K562 (cell line): ENCODE data around the gene EVL. TPM values are rescaled to one million over a fixed set of nuclear protein-coding genes. Genes with fewer than 3 reads are reported as not detected.

ENCODE experiments used
- ATAC-seq: fragments of 200-7000 bp; cut with Tn5 transposase; 3 replicates; pipeline ENCODE4 v1.9.1; 2020; ENCODE audit warnings: moderate library complexity
- BruUV-seq: library from RNA; stranded (reverse); fragments of 400-500 nt; replicated peaks from 2 replicates; lab custom pipeline; 2021; lab: Mats Ljungman, UMichigan
- CTCF ChIA-PET: fragments of 300-600 bp; formaldehyde crosslinking; extraction: SDS; loops from one replicate; lab custom pipeline; 2021; ENCODE audit warnings: low intra/inter-chr PET ratio; lab: Yijun Ruan, JAX
- POLR2A ChIA-PET: fragments of 300-600, 350-650 bp; sonication (Branson Sonifier 250); formaldehyde crosslinking; extraction: SDS; loops from one replicate; lab custom pipeline; 2021; ENCODE audit warnings: antibody characterized with exemption, inconsistent platforms; lab: Yijun Ruan, JAX
- DNase-seq, 4 experiments: peaks; one replicate each; pipeline versions ENCODE4 v3.0.0 to v3.0.0-alpha.2; 2011 to 2018; ENCODE audit warnings: low spot score in 3 of 4, mixed read lengths in 3 of 4; ENCODE audit errors: extremely low read depth in 1 of 4
- FAIRE-seq: peaks from 2 replicates; lab custom pipeline; 2011; peaks lifted over from hg19 to GRCh38; lab: Jason Lieb, UNC
- H2AFZ ChIP-seq: 2 replicates; pipeline ENCODE4 v1.6.0; 2011; ENCODE audit warnings: low read depth, low read length, control low read depth, inconsistent platforms
- H3K27ac ChIP-seq: fragments of 200-600 bp; 3 replicates; pipeline ENCODE4 v1.8.0; 2011; ENCODE audit warnings: low read depth, mild to moderate bottlenecking, control low read depth, inconsistent platforms, low read length, moderate library complexity, mixed read lengths; ENCODE audit errors: extremely low read depth
- H3K27me3 ChIP-seq, 2 experiments: fragments of 300-600 bp in 1 of 2; 2 replicates in 1 of 2; 3 replicates in 1 of 2; pipeline versions ENCODE4 v1.6.0 to v1.8.0; 2011; ENCODE audit warnings: inconsistent platforms in 2 of 2, low read length in 2 of 2, mild to moderate bottlenecking in 1 of 2, mixed read lengths in 1 of 2, moderate library complexity in 1 of 2; ENCODE audit not compliant: control insufficient read depth in 2 of 2, insufficient read depth in 2 of 2
- H3K36me3 ChIP-seq: fragments of 300-600 bp; 3 replicates; pipeline ENCODE4 v1.8.0; 2011; ENCODE audit warnings: mild to moderate bottlenecking, low read length, inconsistent platforms; ENCODE audit not compliant: control insufficient read depth, insufficient read depth
- H3K4me1 ChIP-seq, 2 experiments: fragments of 200-600 bp in 1 of 2; replicated peaks in 1 of 2; 2 replicates in 1 of 2; 3 replicates in 1 of 2; pipeline versions ENCODE4 v1.5.1 to v1.8.0; 2011; ENCODE audit warnings: inconsistent platforms in 2 of 2, low read length in 2 of 2, mild to moderate bottlenecking in 1 of 2, mixed read lengths in 1 of 2, moderate library complexity in 1 of 2; ENCODE audit not compliant: control insufficient read depth in 2 of 2, insufficient read depth in 2 of 2
- H3K4me2 ChIP-seq: 2 replicates; pipeline ENCODE4 v1.6.1; 2011; ENCODE audit warnings: low read length, control low read depth, inconsistent platforms, mixed read lengths; ENCODE audit not compliant: insufficient read depth
- H3K4me3 ChIP-seq: fragments of 200-600 bp; sonication (generic), shearing (Covaris generic); 2 replicates; pipeline ENCODE4 v1.5.1; 2016; ENCODE audit warnings: control low read depth, inconsistent platforms
- H3K79me2 ChIP-seq: fragments of 200-600 bp; 3 replicates; pipeline ENCODE4 v1.8.0; 2011; ENCODE audit warnings: low read length, inconsistent platforms; ENCODE audit not compliant: control insufficient read depth, insufficient read depth
- H3K9ac ChIP-seq, 2 experiments: 2 replicates each; pipeline versions ENCODE4 v1.6.0 to v1.6.1; 2011; ENCODE audit warnings: low read depth in 2 of 2, low read length in 2 of 2, control low read depth in 1 of 2, inconsistent platforms in 1 of 2, mild to moderate bottlenecking in 1 of 2, mixed read lengths in 1 of 2; ENCODE audit not compliant: insufficient read depth in 1 of 2
- H3K9me1 ChIP-seq: one replicate; pipeline ENCODE4 v1.6.0; 2011; ENCODE audit warnings: inconsistent platforms, mild to moderate bottlenecking, low read length, moderate library complexity; ENCODE audit not compliant: control insufficient read depth, insufficient read depth
- H3K9me3 ChIP-seq: replicated peaks from 2 replicates; pipeline ENCODE4 v1.5.1; 2011; ENCODE audit warnings: low read depth, low read length, inconsistent platforms; ENCODE audit not compliant: control insufficient read depth, insufficient read depth
- H4K20me1 ChIP-seq: replicated peaks from 2 replicates; pipeline ENCODE4 v1.6.1; 2011; ENCODE audit warnings: low read length, inconsistent platforms, mixed read lengths; ENCODE audit not compliant: control insufficient read depth, insufficient read depth
- C11orf30 ChIP-seq: fragments of 450-650 bp; IDR thresholded peaks from 2 replicates; pipeline ENCODE4 v1.6.1; 2016; ENCODE audit warnings: low read depth, mild to moderate bottlenecking
- HNRNPLL ChIP-seq: fragments of 200-400 bp; formaldehyde crosslinking; IDR thresholded peaks from 2 replicates; pipeline ENCODE4 v1.6.1; 2017; ENCODE audit warnings: low read length, low read depth, mild to moderate bottlenecking; ENCODE audit not compliant: poor library complexity, severe bottlenecking
- NFRKB ChIP-seq: fragments of 450-650 bp; IDR thresholded peaks from 2 replicates; pipeline ENCODE4 v1.6.1; 2016; ENCODE audit warnings: low read depth
- ZNF134 ChIP-seq: fragments of 250-450 bp; sonication (Bioruptor Pico); conservative IDR thresholded peaks from 2 replicates; pipeline ENCODE4 v1.4.0; 2020
- ZNF696 ChIP-seq: fragments of 250-450 bp; sonication (Bioruptor Pico); conservative IDR thresholded peaks from 2 replicates; pipeline ENCODE4 v1.4.0; 2020; ENCODE audit warnings: mild to moderate bottlenecking, moderate library complexity
- WGBS: fragments of 100-300 bp; shearing (Covaris generic); methylation state at CpG from one replicate; pipeline ENCODE4 v1.1.6; 2016; ENCODE audit warnings: low coverage, mixed read lengths; ENCODE audit not compliant: insufficient coverage; ENCODE audit errors: missing lambda C conversion rate; 5-methylcytosine and 5-hydroxymethylcytosine counted together
- in situ Hi-C: fragments of 300-500 bp; cut with MboI; formaldehyde crosslinking; loops from 4 replicates; pipeline ENCODE4 v1.15.0; 2018; ENCODE audit warnings: inconsistent platforms, mixed read lengths
- intact Hi-C: fragments of 100-400 bp; cut with micrococcal nuclease; formaldehyde crosslinking; loops from 2 replicates; pipeline ENCODE4 v1.14.2; 2022
- polyA plus RNA-seq, 8 experiments: library from polyadenylated mRNA; depleted of rRNA in 4 of 8; stranded (reverse) in 5 of 8; unstranded in 3 of 8; fragments of >200 nt; fragmentation: Nextera tagmentation in 2 of 8; fragmentation: Illumina TruSeq in 1 of 8; extraction: Ambion mirVana in 2 of 8; extraction: Trizol in 1 of 8; gene quantifications; 2 replicates each; pipeline versions ENCODE4 v1.2.1 to v1.2.3, GENCODE V29; 2011 to 2014; ENCODE audit warnings: inconsistent platforms in 1 of 8, missing spikeins in 1 of 8
- total RNA-seq, 7 experiments: library from RNA; depleted of rRNA in 6 of 7; stranded (reverse); fragments of >200 nt in 6 of 7; fragmentation: Illumina TruSeq in 2 of 7; extraction: Trizol in 2 of 7; gene quantifications; 2 replicates each; pipeline versions ENCODE4 v1.2.1 to v1.2.3, GENCODE V29; 2011 to 2021; ENCODE audit warnings: low replicate concordance in 1 of 7

Gene EVL
- total and polyA plus RNA-seq, 9 of the 15 experiments (the other 6 are each of a cell fraction or from before 2014, with no cell fraction given) = 2.9 to 43.4 (median 23.9) TPM

GRCh38 chr14:100117633-100118395 lies 52.6 kb downstream of the EVL start (continued):
- no peak for TF ChIP-seq NFRKB

GRCh38 chr14:100118396-100119011 lies 53.3 kb downstream of the EVL start:
- Histone ChIP-seq H3K79me2 (no peaks in the 10 kb centered on the region), H3K27ac (no peak overlapping the region), H3K36me3 (0 out of 3 replicates have a peak, but pooled peaks cover 1% of the 10 kb centered on the region), H3K9ac (no peak overlapping the region), H2AFZ (no peak overlapping the region), H3K9me3 (no peaks in the 10 kb centered on the region), H3K4me2 (no peak overlapping the region), H3K9me1 (no peaks in the 10 kb centered on the region), H4K20me1 (no peaks in the 10 kb centered on the region), H3K4me3 (no peak overlapping the region), H3K4me1 (no peaks in the 10 kb centered on the region; a peak in 1 of 5 replicates), H3K27me3 (no peaks in the 10 kb centered on the region)
- intact Hi-C loops = no loop called here
- ATAC-seq (no peak), DNase-seq (no peak), FAIRE-seq (no peak)
- in situ Hi-C loops = loop anchor here (5.0 to 10.0 kb wide), 2 partner anchors 46 to 134 kb away; no protein-coding TSS in a partner anchor
- no TSS peak for BruUV-seq
- WGBS = 77% methylated on average over 6 of the region's 7 CpGs
- ChIA-PET CTCF (no interaction called here), POLR2A (interaction anchor here (0.6 to 1.7 kb wide), 2 partner anchors 9 to 10 kb away, joined by 4 to 7 read pairs; no protein-coding TSS in a partner anchor)
- TF ChIP-seq HNRNPLL = no peak
- no peak for TF ChIP-seq ZNF134 (CRISPR knock-in tag)
- TF ChIP-seq ZNF696 = no peak
- no peak for TF ChIP-seq C11orf30
